Ishikawa (cell line): Measurements from ENCODE around the gene TCEA3.

Source experiments
- CREB1 ChIP-seq: IDR thresholded peaks from 2 replicates; pipeline ENCODE4 v1.6.1; 2012; ENCODE audit warnings: low read depth
- EP300 ChIP-seq: IDR thresholded peaks from 2 replicates; pipeline ENCODE4 v1.6.1; 2012; ENCODE audit warnings: borderline replicate concordance
- FOXM1 ChIP-seq: IDR thresholded peaks from 2 replicates; pipeline ENCODE4 v1.6.1; 2012; ENCODE audit warnings: low read depth, borderline replicate concordance
- MAX ChIP-seq: IDR thresholded peaks from 2 replicates; pipeline ENCODE4 v1.6.1; 2012
- RAD21 ChIP-seq: IDR thresholded peaks from 2 replicates; pipeline ENCODE4 v1.6.1; 2012; ENCODE audit warnings: low read depth
- REST ChIP-seq: IDR thresholded peaks from 2 replicates; pipeline ENCODE4 v1.6.1; 2012; ENCODE audit warnings: low read depth, mild to moderate bottlenecking
- TEAD4 ChIP-seq: IDR thresholded peaks from 2 replicates; pipeline ENCODE4 v1.6.1; 2012
- USF1 ChIP-seq: IDR thresholded peaks from 2 replicates; pipeline ENCODE4 v1.6.1; 2012
- YY1 ChIP-seq: IDR thresholded peaks from 2 replicates; pipeline ENCODE4 v1.6.1; 2012; ENCODE audit warnings: low read depth
- ZBTB7A ChIP-seq: IDR thresholded peaks from 2 replicates; pipeline ENCODE4 v1.6.1; 2012; ENCODE audit warnings: low read depth

DNA sequence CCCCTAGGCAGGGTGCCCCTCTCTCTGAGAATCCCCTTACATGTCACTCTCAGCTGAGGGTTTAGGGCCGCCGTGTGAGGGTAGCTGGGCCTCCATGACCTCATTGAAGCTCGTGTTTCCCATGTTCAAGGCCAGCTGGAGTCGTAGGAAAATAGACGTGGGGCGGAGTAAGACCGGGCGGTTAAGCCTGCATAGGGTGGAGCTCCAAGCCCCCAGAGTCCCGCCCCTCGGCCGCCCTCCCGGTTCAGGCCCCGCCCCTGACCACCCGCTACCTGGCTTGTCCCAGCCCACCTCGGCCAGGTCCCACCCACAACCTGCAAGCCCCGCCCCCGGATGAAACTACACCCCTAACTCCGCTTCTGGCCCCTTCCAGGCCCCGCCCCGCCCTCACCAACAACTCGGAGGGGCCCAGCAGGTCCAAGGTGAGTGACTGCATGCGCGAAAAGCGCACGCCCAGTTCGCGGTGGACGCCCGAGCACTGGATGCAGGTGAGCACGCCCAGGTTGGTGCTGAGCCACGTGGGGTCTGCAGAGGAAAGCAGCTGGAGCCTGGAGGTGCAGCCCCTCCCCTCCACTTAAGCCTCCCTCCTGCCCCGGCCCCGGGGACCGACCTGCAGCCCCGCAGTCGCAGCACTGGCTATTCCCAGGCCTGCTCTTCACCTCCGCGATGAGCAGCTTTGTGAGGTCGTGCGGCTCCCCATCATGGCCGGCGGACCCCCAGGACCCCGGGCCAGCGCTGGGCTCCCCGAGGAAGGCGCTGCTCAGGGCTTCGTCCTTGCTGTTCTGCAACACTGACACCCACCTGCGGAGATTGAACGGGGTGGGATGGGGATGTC lies 12.2 kb upstream of the TCEA3 start:
- peak; percentile 48 for TF ChIP-seq MAX
- no peak for TF ChIP-seq EP300
- no peak for TF ChIP-seq CREB1
- no peak; the same call in 1 of the 2 replicates for TF ChIP-seq ZBTB7A
- 0 out of 2 replicates have a peak, but pooled peaks have one; percentile 15 for TF ChIP-seq USF1
- no peak for TF ChIP-seq RAD21
- no peak for TF ChIP-seq FOXM1
- no peak for TF ChIP-seq TEAD4
- no peak for TF ChIP-seq REST
- TF ChIP-seq YY1 = no peak
